Left ventricle myocardium inferior (tissue), 1 donor: ENCODE measurements around the gene MMP14. TPM values are rescaled to one million over a fixed set of nuclear protein-coding genes. Genes with fewer than 3 reads are reported as not detected.
A peak's percentile ranks its signal among the peaks of the same experiment; 100 is the strongest.

Experiments
- DNase-seq: peaks from one replicate; pipeline ENCODE4 v3.0.0-alpha.2; 2020
- H3K27ac ChIP-seq: fragments of 200-600 bp; replicated peaks from 2 replicates; pipeline ENCODE4 v1.8.0; 2021
- H3K27me3 ChIP-seq: fragments of 200-600 bp; 2 replicates; pipeline ENCODE4 v1.8.0; 2021; ENCODE audit warnings: low read depth
- H3K36me3 ChIP-seq: fragments of 200-600 bp; 2 replicates; pipeline ENCODE4 v1.8.0; 2021
- H3K4me1 ChIP-seq: fragments of 200-600 bp; 2 replicates; pipeline ENCODE4 v1.8.0; 2021
- H3K4me3 ChIP-seq: fragments of 200-600 bp; 2 replicates; pipeline ENCODE4 v1.8.0; 2021; ENCODE audit warnings: mild to moderate bottlenecking, moderate library complexity
- H3K9me3 ChIP-seq: fragments of 200-600 bp; replicated peaks from 2 replicates; pipeline ENCODE4 v1.8.0; 2021
- CTCF ChIP-seq: fragments of 200-600 bp; IDR thresholded peaks from 2 replicates; pipeline ENCODE4 v1.8.0; 2021; ENCODE audit warnings: antibody characterized with exemption, mild to moderate bottlenecking, borderline replicate concordance
- intact Hi-C: fragments of 100-400 bp; cut with micrococcal nuclease; formaldehyde crosslinking; loops from one replicate; pipeline ENCODE4 v1.11.0; 2022
- total RNA-seq: library from RNA; stranded (reverse); fragmentation: NEBNext Ultra II Directional; extraction: Animal tissue kit (Norgen Biotek cat#: 25700); gene quantifications from one replicate; pipeline ENCODE4 v1.2.1, GENCODE V29; 2021
- donor health status: DM: no; HTN: yes; CAD: no; lungs with severe emphysema.

Gene MMP14
- total RNA-seq, 1 donor from 2014 or later = 22.1 TPM

DNA sequence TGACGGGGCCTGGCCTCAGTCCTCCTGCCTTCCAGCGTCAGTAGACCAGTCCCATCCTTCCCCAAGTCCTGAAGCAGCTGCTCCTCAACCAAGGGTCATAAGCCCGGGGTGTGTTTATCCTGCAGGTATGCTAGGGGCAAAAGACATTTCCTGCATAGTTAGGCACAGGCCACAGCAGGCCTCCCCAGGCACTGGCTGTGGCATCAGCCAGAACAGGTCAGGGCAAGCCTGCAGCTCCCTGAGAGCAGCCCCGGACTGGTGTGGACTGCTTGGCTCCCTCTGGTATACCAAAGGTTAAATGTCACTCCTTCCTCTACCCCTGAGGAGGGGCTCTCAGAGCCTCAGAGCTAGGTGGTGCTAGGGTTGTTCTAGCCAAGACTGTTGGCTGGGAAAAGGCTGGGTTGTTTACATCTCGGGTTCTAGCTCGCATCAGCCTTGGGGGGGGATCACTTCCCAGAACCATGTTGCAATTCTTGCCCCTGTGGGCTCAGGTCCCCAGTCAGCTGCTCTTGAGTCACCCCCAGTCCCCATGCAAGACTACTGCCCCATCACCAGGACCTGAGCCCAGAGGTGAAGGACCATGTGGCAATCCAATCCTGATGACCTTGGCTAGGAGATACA is 2.9 kb downstream of the MMP14 start:
- H3K9me3 ChIP-seq = no peaks in the 10 kb centered on the region
- DNase-seq = no peak
- H3K4me1 ChIP-seq = peaks cover 47% of the 10 kb centered on the region
- H3K27me3 ChIP-seq = no peaks in the 10 kb centered on the region
- H3K36me3 ChIP-seq = peaks cover 40% of the 10 kb centered on the region
- peak overlapping the region; percentile 92 for H3K27ac ChIP-seq
- TF ChIP-seq CTCF = no peak
- H3K4me3 ChIP-seq = peak overlapping the region; percentile 87
- intact Hi-C loops = no loop called here

DNA sequence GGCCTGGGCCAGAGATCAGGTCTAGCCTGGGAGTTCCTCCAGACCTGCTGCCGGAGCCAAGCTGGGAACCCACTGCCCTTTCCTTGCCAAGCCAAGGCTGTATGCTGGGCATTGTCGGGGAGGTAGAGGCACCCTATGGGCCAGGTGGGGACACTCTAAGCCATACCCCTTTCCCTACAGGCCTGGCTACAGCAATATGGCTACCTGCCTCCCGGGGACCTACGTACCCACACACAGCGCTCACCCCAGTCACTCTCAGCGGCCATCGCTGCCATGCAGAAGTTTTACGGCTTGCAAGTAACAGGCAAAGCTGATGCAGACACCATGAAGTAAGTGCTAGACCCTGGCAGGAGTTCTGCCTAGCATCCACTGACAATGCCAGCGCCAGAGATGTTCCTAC is 4.9 kb downstream of the MMP14 start:
- Histone ChIP-seq H3K27me3 (no peaks in the 10 kb centered on the region), H3K9me3 (no peaks in the 10 kb centered on the region), H3K4me1 (peaks cover 51% of the 10 kb centered on the region), H3K27ac (no peak overlapping the region), H3K36me3 (peaks cover 54% of the 10 kb centered on the region), H3K4me3 (no peak overlapping the region)
- DNase-seq = no peak
- TF ChIP-seq CTCF = no peak
- intact Hi-C loops = no loop called here

- intact Hi-C loops = no loop called here
- no peak for DNase-seq
- TF ChIP-seq CTCF = no peak
- peaks cover 58% of the 10 kb centered on the region for H3K36me3 ChIP-seq
- no peak overlapping the region for H3K27ac ChIP-seq
- H3K27me3 ChIP-seq = no peaks in the 10 kb centered on the region
- no peaks in the 10 kb centered on the region for H3K9me3 ChIP-seq
- H3K4me3 ChIP-seq = no peak overlapping the region
- peaks cover 51% of the 10 kb centered on the region for H3K4me1 ChIP-seq
These were observed 5.4 kb downstream of the MMP14 start for GRCh38 chr14:22841769-22842168.

DNA sequence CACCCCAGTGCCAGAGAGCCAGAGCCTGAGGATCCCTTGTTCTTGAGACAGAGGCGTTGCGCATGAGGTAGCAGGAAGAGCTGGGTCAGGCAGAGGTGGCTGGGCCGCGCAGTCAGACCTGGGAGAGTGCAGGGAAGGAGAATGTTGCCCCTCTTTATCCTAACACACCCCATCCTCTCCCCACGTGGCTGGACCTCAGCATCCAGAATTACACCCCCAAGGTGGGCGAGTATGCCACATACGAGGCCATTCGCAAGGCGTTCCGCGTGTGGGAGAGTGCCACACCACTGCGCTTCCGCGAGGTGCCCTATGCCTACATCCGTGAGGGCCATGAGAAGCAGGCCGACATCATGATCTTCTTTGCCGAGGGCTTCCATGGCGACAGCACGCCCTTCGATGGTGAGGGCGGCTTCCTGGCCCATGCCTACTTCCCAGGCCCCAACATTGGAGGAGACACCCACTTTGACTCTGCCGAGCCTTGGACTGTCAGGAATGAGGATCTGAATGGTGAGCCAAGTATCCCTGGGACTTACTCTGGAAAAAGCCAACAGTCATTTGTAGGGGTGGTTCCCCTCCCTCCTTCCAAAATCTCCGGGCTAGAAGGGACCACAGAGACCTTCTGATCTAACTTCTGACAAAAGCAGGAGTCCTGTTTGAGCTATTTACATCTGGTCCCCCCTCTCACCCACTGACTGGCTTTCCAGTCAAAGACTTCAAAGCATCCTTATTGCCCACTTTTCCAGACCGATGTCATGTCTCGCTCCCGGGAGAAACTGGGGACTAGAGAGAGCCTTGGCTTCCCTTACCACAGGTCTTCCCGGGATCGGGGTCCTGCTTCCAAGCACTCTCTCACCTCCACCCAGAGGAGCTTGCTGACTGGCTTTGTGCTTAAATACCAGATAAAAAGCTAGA is 6.1 kb downstream of the MMP14 start:
- no peak for TF ChIP-seq CTCF
- no peak overlapping the region for H3K27ac ChIP-seq
- H3K36me3 ChIP-seq = peaks cover 58% of the 10 kb centered on the region
- DNase-seq = no peak
- no peaks in the 10 kb centered on the region for H3K27me3 ChIP-seq
- H3K4me1 ChIP-seq = peaks cover 51% of the 10 kb centered on the region
- intact Hi-C loops = no loop called here
- no peak overlapping the region for H3K4me3 ChIP-seq
- H3K9me3 ChIP-seq = no peaks in the 10 kb centered on the region

- no peaks in the 10 kb centered on the region for H3K9me3 ChIP-seq
- H3K4me1 ChIP-seq = peaks cover 51% of the 10 kb centered on the region
- intact Hi-C loops = no loop called here
- H3K27ac ChIP-seq = no peak overlapping the region
- DNase-seq = no peak
- no peak overlapping the region for H3K4me3 ChIP-seq
- no peak for TF ChIP-seq CTCF
- H3K27me3 ChIP-seq = no peaks in the 10 kb centered on the region
- H3K36me3 ChIP-seq = peaks cover 58% of the 10 kb centered on the region
These were observed 6.9 kb downstream of the MMP14 start for GRCh38 chr14:22843123-22843925.
